Gastrocnemius medialis (tissue), 4 donors: Measurements from ENCODE around the gene SEC23A.

Experiments used
- POLR2A ChIP-seq, 2 donors: fragments of 450-650 bp; IDR thresholded peaks; one replicate each; pipeline ENCODE4 v1.6.1; 2017; ENCODE audit warnings: antibody characterized with exemption in 2 of 2, mild to moderate bottlenecking in 2 of 2, moderate library complexity in 2 of 2
- TF ChIP-seq, protein P1 (sequence below), 5 experiments: fragments of 450-650 bp in 3 of 5; fragments of 200-600 bp in 2 of 5; sonication (generic) in 2 of 5; IDR thresholded peaks in 4 of 5; conservative IDR thresholded peaks in 1 of 5; 1 replicate in 4 of 5; 2 replicates in 1 of 5; pipeline ENCODE4 v1.5.1; 2016 to 2019; ENCODE audit warnings: antibody characterized with exemption in 5 of 5, mild to moderate bottlenecking in 3 of 5, moderate library complexity in 3 of 5

GRCh38 chr14:39145266-39145966 is 42.4 kb upstream of the SEC23A start:
- TF ChIP-seq POLR2A (IDR thresholded peaks at IDR 0.05): no peak
- TF ChIP-seq, protein P1, sequence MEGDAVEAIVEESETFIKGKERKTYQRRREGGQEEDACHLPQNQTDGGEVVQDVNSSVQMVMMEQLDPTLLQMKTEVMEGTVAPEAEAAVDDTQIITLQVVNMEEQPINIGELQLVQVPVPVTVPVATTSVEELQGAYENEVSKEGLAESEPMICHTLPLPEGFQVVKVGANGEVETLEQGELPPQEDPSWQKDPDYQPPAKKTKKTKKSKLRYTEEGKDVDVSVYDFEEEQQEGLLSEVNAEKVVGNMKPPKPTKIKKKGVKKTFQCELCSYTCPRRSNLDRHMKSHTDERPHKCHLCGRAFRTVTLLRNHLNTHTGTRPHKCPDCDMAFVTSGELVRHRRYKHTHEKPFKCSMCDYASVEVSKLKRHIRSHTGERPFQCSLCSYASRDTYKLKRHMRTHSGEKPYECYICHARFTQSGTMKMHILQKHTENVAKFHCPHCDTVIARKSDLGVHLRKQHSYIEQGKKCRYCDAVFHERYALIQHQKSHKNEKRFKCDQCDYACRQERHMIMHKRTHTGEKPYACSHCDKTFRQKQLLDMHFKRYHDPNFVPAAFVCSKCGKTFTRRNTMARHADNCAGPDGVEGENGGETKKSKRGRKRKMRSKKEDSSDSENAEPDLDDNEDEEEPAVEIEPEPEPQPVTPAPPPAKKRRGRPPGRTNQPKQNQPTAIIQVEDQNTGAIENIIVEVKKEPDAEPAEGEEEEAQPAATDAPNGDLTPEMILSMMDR (IDR thresholded peaks at IDR 0.05 in 4 of 5, conservative IDR thresholded peaks at IDR 0.05 in 1 of 5): no peak
